GM11168 (cell line): Measurements from ENCODE around the gene KRT13.
"Not testable (repeated sequence)": the region's sequence is repeated elsewhere in the genome, so short reads cannot be mapped to it uniquely, and the experiment has no call there.

Experiments
- in situ Hi-C: fragments of 300-500 bp; cut with MboI; formaldehyde crosslinking; loops from one replicate; pipeline ENCODE4 v1.12.0; 2022; ENCODE audit warnings: low sequenced_read_pairs; ENCODE audit not compliant: unreplicated experiment

KRT13 gene

GRCh38 chr17:41505007-41505808, at the start of gene KRT13:
TSS of gene KRT13 (minus strand) at chr17:41505612. CDS start at chr17:41505550, 62 bp downstream.
- in situ Hi-C loops = no loop called here

GRCh38 chr17:41553987-41554680, 48.7 kb upstream of the KRT13 start:
- in situ Hi-C loops = no loop called here

GRCh38 chr17:41553176-41553575, 47.8 kb upstream of the KRT13 start:
- in situ Hi-C loops = no loop called here

- in situ Hi-C loops = no loop called here
These were observed 47.0 kb upstream of the KRT13 start for GRCh38 chr17:41552455-41552854.

GRCh38 chr17:41551365-41551764, 46.0 kb upstream of the KRT13 start:
- in situ Hi-C loops = no loop called here

- in situ Hi-C loops = no loop called here
These were observed 44.2 kb upstream of the KRT13 start for GRCh38 chr17:41549596-41550039.

GRCh38 chr17:41548844-41549595, 43.6 kb upstream of the KRT13 start:
- in situ Hi-C loops = no loop called here

- in situ Hi-C loops = no loop called here
These were observed 42.8 kb upstream of the KRT13 start for GRCh38 chr17:41547921-41548843.

GRCh38 chr17:41547378-41547841, 42.0 kb upstream of the KRT13 start:
- in situ Hi-C loops = no loop called here

- in situ Hi-C loops = no loop called here
These were observed 41.4 kb upstream of the KRT13 start for GRCh38 chr17:41546819-41547218.

- in situ Hi-C loops = no loop called here
These were observed 40.5 kb upstream of the KRT13 start for GRCh38 chr17:41545829-41546410.

- in situ Hi-C loops = no loop called here
These were observed 39.5 kb upstream of the KRT13 start for GRCh38 chr17:41544935-41545334.

- in situ Hi-C loops = no loop called here
These were observed 39.1 kb upstream of the KRT13 start for GRCh38 chr17:41544491-41544892.

- in situ Hi-C loops = not testable (repeated sequence)
These were observed 37.4 kb upstream of the KRT13 start for GRCh38 chr17:41542786-41543185.

- in situ Hi-C loops = no loop called here
These were observed 36.9 kb upstream of the KRT13 start for GRCh38 chr17:41542357-41542756.

GRCh38 chr17:41540921-41541625, 35.7 kb upstream of the KRT13 start:
- in situ Hi-C loops = no loop called here

GRCh38 chr17:41539979-41540701, 34.7 kb upstream of the KRT13 start:
- in situ Hi-C loops = no loop called here

- in situ Hi-C loops = no loop called here
These were observed 33.7 kb upstream of the KRT13 start for GRCh38 chr17:41539071-41539492.
